G401.6 (cell line): ENCODE results near the gene UBE2J1.
A peak's percentile ranks its signal among the peaks of the same experiment; 100 is the strongest.

Source experiments
- FAIRE-seq: peaks from 2 replicates; lab custom pipeline; 2012; peaks lifted over from hg19 to GRCh38; lab: Jason Lieb, UNC

The UBE2J1 gene

DNA sequence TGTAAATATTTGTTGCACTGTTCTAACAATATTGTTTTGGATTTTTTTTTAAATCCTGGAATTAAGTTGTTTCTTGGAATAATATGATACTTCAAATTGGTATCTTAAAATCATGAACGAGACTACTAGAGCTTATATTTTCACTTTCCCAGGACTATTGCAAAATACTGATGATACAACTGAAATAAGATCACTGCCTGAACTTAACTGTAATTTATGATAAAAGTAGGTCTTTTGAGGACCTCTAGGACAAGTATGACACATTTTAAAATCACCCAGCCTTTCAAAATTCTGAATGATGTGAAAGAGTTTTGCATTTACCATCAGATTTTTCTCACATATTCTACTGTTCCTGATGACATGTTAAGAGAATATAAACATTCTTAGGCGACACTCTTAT, 8.6 kb upstream of the UBE2J1 start:
- peak; percentile 54 for FAIRE-seq

DNA sequence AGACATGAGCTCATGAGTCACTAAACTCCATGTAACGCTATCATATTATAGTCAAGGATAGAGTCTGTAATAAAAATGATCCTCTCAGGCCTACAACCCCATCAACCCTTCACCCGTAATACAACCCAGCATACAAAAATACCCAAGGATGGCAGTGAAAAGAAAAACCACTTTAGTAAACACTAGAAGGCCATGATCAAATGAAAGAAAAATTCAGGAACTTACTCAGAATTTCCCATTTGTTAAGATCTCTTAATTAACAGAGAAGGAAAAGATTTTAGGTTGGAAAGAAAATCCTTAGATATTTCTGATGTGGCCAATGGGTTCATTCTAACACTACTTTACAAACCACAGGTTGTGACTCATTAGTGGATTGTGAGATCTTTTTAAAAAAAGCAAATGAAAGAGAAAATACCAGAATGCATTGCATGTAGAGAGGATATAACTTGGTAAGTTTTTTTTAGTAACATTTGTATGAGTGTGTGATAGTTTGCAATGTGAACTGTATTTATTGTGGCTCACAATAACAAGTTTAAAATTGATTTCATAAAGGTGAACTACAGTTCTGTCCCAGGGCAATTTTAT, 8.0 kb upstream of the UBE2J1 start:
- peak; percentile 15 for FAIRE-seq

DNA sequence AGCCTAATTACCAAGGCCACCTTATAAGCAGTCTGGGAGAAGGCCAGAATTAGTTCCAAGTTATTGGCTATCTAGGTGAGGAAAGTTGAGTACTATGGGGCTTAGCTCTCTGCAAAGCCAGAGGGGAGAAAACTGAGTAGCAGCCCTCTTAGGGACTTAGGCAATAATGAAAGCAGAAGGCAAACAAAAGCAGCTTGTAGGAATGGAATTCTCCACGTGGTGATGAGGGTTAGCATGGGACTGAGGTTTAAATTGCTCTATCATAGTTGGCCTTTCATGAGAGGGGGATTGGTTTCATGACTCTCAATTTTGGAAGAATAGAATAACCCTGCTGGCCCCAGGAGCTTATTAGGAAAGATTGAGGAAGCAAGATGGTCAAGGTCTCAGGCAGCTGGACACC, 7.0 kb upstream of the UBE2J1 start:
- no peak for FAIRE-seq

DNA sequence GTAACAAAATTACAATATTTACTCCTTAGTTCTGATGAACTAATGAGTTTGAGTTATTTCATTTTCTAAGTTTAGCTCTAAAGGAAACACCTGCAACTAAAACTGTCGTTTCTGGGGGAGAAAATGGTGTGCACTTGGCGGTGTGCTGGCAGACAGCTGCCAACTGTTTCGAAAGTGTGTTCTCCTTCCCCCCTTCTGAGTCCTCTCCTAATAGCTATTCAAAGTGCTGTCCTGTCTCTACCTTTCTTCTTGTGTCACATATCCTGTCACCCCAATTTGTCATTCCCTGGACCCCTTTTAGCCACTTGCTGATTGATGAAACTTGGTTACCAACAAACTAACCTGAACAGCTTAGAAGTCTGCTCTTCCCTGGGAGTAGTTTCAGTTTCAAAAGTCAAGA, 4.9 kb upstream of the UBE2J1 start:
- FAIRE-seq = no peak

GRCh38 chr6:89356642-89357170, 4.2 kb upstream of the UBE2J1 start:
- FAIRE-seq = no peak

DNA sequence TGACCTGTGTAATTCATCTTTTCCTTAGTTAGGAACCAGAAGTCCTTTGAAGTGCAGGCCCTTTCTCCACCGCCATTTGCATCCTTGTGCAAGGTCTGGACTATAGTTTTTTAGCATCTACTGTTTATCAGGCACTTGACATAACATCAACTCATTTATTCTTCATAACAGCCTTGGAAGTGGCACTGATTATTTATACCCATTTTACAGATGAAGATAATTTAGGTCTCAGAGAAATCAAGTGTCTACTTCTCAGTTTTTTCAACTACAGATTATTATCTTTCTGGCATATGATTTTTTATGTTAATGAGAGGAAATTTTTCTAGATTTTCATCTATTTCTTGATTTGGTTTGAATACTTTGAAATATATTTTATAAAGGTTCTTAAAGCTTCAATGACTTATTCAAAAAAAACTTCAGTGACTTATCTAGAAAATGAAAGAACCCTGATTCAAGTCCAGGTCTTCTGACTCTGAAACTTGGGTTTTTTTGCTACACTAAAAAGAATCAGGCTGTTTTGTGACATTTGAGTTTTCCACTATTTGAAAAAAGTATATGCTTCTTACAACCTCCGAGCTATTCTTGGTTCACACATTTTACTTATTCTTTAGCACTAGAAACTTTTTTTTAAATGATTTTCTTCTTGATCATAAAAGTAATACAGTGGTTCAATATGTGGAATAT, 3.1 kb upstream of the UBE2J1 start:
- no peak for FAIRE-seq

DNA sequence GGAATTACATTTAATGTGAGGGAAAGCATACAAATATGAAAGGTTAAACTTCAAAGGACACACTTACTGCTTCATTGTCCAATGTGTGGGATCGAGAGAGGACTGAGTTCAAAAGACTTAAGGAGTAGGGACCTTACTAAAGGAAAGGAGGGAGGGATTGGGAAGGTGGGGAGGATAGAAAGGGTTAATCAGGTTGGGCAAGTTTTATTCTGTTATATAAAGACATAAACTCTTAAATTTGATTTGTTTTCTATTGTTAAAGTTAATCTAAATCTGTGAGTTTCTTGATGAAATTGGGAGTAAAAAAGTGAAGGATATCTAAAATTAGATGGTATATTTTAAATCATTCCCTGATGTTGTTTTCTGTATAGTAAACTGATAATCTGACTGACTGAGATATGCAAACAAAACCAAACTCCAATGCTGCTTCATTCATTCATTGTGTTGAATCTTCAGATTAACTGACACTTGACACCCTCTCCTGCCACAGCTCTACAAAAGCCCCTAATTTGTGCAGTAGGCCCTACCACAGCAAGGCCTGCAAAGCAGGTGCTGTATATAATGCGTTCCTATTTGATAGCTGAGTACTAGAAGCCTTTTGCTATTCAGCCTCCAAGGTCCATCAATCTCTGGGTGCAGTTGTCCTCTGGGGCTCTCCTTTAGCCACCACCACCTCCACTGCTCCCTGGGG, 1.3 kb upstream of the UBE2J1 start:
- no peak for FAIRE-seq

GRCh38 chr6:89353118-89353556, 615 bp upstream of the UBE2J1 start:
- no peak for FAIRE-seq

DNA sequence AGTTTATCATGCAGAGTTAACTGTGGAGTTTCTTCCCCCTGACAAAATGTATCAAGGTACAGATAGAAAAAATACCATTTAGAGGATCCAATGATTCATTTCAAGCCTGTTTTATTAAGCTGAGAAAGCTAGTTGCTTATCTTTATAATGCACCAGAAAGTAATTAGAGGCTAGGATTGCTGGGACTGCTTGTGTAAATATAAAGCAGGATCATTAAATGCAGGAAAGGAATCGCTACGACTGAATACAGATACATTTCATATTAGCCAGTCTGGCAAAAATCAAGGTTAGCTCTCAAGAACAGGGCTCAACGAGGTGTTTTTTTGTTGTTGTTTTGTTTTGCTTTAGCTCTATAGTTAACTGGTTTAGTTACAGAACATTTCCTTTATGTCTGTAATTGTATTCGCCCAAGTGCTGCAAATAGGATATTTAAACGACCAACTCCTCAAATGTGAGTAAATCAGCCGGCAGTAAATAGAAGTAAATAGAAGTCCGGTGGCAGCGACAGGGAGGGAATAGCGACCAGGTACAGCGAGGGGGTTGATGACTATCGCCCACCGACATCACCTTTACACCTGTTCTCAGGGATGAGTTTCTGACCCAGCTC, 748 bp downstream of the UBE2J1 start:
- no peak for FAIRE-seq

DNA sequence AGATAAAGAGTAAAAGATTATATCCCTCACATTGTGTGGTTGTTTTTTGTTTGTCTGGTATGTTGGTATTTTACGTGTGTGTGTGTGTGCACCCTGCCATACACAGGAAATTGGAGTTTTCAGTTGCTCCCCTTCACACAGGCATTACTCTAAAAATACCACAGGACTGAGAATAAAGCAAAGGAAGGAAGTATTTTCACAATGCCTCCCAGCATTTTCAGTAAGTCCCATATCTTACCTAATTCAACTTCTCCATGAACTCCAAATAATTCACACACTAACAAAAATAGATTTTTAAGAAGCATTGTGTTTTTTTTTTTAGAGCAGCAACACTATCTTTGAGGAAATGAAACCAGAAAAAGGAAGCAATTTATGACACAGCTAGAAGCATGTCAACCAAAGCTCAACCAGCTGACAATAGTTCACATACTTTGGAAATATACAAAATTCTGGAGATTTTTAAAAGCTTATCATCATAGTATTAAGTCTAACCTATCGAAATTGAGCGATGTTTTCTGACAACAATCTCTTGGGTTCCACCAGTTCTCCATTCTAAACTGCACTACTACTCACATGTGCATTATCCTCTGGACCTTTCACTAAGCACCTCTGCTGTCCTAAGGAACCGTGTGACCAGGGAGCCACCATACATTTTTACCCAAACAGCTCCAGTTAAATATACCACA, 2.1 kb downstream of the UBE2J1 start:
- FAIRE-seq = no peak

GRCh38 chr6:89348372-89348771, 4.2 kb downstream of the UBE2J1 start:
- FAIRE-seq = no peak

GRCh38 chr6:89347825-89348224, 4.7 kb downstream of the UBE2J1 start:
- FAIRE-seq = no peak

DNA sequence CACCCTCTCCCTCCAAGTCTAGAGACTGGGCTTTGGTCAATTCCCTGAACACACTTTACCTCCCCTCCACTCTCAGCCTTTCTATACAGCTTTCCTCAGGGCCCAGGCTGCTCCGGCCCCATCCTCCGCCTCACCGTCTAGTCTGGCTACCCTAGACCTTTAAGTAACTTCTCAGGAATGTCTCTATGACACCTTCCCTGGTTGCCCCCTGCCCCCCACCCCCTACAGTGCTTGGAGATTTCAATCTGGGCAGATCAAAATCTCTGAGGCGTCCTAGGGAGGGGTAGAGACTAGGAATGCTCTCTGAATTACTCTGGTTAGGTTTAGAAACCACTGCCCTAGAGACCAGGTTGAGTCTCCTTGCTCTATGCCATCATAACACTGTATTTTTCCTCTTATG, 6.1 kb downstream of the UBE2J1 start:
- FAIRE-seq = no peak

DNA sequence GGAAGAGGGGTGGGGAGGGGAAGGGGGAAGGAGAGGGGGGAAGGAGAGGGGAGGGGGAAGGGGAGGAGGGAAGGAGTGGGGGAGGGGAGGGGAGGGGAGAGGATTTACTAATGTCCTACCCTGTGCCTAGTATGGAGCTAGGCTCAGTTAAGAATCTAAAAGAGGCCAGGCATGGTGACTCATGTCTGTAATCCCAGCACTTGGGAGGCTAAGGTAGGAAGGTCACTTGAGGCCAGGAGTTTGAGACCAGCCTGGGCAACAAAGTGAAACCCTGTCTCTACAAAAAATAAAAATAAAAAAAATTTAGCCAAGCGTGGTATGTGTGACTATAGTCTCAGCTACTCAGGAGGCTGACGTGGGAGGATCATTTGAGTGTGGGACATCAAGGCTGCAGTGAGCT, 13.0 kb downstream of the UBE2J1 start:
- FAIRE-seq = no peak

- no peak for FAIRE-seq
Observed at GRCh38 chr6:89335164-89335563, 17.4 kb downstream of the UBE2J1 start.

DNA sequence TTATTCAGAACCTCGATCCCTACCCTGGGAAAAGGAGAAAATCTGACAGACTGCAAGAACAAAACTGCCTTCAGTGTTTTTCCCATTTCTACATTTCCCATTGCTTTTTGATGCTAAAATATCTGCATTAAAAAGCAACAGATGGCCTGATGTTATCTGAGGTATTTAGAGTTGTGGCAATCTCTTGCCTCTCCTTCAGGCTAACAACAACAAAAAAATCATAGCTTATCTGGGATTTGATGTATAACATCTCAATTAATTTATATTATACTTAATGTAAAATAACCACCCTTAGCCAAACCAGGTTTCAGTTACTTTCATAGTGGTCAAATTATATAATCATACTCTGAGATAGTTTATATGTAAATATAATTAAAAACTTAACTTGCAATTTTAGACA, 21.6 kb downstream of the UBE2J1 start:
- no peak for FAIRE-seq

DNA sequence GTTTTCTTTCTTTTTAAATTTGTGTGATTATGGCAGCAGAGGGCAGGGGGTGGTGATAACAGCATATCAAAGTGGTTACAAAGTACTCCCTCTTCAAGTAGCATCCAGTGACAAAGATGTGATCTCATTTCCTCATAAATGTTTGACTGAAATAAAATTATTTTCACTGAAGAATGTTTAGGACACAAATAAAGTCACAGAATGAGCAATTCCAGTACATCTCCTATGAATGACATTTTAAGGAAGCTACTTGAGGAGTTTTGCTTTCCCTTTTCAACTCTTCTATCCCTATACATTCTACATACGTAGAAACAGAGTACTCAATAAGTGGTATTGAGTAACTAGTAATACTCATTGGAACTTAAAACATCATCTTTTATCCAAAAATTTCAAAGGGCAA, 23.5 kb downstream of the UBE2J1 start:
- FAIRE-seq = no peak

DNA sequence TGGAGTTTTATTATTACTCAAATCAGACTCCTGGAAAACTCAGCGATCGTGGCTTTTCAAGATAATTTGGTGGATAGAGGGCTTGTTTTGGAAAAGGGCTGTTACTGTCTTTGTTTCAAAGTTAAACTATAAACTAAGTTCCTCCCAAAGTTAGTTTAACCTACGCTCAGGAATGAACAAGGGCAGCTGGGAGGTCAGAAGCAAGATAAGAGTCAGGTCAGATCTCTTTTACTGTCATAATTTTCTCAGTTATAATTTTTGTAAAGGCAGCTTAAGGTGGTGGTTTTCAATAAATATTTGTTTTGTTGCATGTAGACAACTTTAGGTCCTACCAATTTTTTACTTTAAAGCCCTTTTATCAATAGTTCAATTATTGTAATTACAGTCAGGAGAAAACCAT, 28.2 kb downstream of the UBE2J1 start:
- FAIRE-seq = no peak

DNA sequence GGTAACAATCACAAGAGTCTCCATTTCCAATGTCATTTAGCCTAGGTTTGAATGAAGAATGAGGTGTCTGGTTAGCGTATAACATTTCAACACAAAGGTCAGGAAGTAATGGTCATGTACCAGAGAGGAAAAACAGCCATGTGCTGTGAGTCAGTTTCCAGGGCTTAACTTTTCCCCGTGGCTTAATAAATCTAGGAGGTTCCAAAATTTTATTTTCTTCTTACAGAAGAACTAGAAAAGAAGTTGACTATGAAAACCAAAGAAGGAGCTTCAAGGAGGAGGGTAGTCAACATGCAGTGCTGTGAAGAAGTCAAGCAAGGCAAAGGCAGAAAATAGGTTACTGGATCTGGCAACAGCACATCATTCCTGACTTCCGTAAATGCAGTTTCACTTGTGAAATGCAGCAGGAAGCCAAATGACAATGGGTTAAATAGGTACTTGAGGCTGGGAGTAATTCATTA, 29.0 kb downstream of the UBE2J1 start:
- FAIRE-seq = no peak

- FAIRE-seq = no peak
Observed at GRCh38 chr6:89321131-89321970, 31.2 kb downstream of the UBE2J1 start.

DNA sequence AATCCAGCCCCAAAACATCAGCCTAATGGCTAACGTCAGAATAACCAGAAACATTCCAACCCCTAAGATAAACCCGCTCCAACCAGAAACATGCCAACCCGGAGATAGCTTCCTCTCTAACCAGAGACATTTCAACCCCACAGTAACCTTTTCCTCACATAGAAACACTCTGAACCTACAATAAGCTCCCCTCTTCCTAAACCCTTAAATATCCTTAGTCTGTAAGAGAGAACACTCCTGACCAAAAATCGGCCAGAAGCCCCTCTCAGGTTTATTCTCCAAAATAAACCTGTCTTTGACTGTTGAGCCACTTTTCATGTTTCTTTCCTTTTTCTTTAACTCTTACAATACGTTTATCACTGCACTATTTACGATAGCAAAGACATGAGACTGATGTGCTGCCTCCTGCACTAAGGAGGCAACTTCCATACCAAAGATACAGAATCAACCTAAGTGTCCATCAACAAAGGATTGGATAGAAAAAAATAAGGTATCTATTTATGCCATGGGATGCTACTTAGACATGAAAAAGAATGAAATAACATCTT, 32.4 kb downstream of the UBE2J1 start:
- no peak for FAIRE-seq
